ENCODE results near the gene GSN.

The GSN gene

DNA sequence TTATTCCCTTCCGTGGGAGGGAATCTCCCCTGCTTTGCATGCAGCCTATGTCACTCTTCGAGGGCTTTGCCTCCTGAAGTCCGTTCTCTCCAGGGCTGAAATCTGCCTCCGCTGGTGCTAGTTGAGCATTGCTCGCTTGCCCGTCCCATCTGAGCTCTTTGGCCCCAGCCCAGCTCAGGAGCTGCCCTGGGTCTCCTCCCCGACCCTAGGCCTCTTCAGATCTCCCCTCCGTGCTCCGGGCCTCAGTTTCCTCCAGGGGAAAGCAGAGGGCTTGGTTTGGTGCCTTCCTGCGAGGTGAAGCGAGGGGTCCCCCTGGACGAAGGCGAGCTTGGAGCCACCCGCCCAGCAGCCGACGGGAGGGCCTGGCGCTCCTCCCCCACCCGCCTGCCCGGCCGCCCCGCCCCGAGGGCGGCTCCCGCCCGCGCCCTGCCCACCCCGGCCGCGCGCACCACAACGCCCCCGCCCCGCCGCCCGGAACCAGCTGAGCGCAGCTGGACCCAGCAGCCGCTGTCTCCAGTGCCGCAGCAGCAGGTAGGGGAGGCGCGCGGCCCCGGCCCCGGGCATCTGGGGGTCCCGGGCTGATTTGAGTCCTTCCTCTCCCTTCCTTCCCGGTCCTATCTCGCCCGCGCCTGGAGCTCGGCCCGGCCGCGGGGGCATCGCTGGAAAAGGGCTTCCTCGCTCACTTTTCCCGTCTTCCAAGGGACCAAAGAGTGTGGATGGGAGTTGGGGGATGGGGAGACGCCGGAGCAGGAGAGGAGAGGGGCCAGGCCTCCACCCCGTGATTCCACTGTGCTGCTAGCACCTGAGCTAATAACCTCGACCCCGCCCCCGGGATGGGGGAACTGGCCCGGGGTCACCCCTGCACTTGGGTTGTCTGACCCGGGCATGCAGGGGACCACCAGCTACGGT, at the start of gene GSN:
TSS of gene GSN (plus strand) at position 474 of the 909 bp plus-strand sequence. CDS start 33,810 bp downstream, outside the sequence.
- peak; percentile 55 for DNase-seq
- in situ Hi-C loops (cut with MboI; ENCODE audit: low pct_unique_long_range_greater_than_20kb, low sequenced_read_pairs) = loop anchor here (10.0 kb wide), 1 partner anchor 53 kb away; no protein-coding TSS in a partner anchor

DNA sequence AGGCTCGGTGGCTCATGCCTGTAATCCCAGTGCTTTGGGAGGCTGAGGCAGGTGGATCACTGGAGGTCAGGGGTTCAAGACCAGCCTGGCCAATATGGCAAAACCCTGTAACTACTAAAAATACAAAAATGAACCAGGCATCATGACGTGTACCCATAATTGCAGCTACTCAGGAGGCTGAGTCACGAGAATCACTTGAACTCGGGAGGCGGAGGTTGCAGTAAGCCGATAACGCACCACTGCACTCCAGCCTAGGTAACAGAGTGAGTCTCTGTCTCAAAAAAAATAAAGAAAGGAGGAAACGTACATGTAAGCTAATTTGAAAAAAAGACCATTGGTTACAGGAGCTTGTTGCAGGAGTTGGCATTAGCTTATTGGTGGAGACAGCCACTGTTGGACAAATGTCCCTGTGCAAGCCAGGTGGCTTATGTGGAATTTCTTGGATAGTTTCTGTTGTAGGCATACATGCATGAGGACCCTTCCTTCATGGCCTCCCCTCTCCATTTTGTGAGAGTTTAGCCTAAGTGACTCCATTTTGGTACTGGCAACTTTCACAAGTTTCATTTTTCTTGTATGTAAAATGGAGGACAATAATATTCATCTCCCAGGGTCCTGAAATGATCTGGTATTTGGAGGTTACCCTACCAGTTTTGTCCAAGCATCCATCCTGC, 49.5 kb upstream of the GSN start:
- in situ Hi-C loops (cut with MboI; ENCODE audit: low pct_unique_long_range_greater_than_20kb, low sequenced_read_pairs) = loop anchor here (10.0 kb wide), 2 partner anchors 46 to 166 kb away; partner anchors contain the start of gene GSN

DNA sequence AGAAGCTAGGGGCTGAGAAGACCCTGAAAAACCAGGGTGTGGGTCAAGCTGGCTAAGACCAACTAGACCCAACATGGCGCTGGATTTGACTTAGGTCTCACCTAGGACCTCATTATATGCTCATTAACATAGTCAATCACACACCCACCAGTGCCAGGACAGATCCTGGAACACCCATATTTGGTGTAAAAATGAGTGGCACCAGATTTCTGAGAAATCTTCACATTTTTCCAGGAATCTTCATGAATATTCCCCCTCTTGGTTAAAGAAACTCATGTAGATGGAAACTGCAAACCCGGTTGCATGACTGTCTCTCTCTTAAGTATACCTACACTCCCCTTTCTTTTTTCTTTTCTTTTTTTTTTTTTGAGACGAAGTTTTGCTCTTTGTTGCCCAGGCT, 48.4 kb upstream of the GSN start:
- in situ Hi-C loops (cut with MboI; ENCODE audit: low pct_unique_long_range_greater_than_20kb, low sequenced_read_pairs) = loop anchor here (10.0 kb wide), 2 partner anchors 45 to 165 kb away; partner anchors contain the start of gene GSN
- no peak for DNase-seq

More for the DNA sequence above, 49.5 kb upstream of the GSN start:
- DNase-seq = no peak

DNA sequence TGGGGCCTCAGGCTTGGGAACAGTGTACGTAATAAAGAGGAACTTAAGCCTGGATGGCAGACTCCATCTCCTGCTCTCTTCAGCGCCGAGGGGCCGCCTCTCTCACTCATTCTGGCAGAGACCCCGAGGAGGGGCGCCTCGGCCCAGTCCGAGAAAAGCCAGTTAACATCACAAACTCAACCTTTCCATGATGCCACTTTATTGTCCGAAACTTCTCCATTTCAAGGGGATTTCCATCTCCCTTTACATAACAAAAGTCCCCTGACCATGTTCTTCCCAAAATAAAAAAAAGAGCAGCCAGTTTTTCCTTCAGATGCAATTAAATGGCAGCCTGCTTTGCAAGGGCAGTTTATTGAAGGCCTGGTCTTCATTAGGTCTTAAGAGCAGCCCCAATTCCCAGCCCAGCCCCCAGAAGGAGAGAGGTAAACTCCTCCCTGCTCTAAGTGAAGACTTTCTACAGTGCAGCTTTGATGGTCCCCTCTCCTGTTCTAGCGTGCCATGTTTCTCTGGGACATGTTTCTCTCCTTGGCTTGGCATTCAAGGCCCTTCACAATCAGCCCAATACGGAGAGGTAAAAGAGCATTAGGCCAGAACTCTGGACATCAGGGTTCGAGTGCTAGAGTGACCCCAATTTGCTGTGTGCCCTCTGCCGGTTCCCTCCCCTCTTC, 46.8 kb upstream of the GSN start:
- no peak for DNase-seq
- in situ Hi-C loops (cut with MboI; ENCODE audit: low pct_unique_long_range_greater_than_20kb, low sequenced_read_pairs) = no loop called here

DNA sequence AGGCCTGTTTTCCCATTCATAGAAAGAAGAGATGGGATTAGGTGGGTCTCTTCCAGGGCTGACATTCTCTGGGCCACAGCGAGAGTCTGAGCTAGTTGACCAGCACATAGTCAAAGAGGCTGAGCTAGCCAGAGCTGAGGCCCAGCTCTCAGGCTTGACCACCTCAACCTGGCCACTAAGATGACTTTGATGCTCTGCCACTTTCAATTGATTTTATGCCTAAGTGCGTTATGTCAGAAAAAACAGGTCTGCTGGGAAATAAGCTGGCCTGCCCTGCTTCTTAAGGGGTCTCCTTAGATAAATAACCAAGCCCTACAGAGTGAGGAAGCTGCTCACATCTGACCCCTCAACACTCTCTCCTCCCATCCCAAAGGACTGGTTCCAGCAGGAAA, 46.3 kb upstream of the GSN start:
- no peak for DNase-seq
- in situ Hi-C loops (cut with MboI; ENCODE audit: low pct_unique_long_range_greater_than_20kb, low sequenced_read_pairs) = no loop called here

DNA sequence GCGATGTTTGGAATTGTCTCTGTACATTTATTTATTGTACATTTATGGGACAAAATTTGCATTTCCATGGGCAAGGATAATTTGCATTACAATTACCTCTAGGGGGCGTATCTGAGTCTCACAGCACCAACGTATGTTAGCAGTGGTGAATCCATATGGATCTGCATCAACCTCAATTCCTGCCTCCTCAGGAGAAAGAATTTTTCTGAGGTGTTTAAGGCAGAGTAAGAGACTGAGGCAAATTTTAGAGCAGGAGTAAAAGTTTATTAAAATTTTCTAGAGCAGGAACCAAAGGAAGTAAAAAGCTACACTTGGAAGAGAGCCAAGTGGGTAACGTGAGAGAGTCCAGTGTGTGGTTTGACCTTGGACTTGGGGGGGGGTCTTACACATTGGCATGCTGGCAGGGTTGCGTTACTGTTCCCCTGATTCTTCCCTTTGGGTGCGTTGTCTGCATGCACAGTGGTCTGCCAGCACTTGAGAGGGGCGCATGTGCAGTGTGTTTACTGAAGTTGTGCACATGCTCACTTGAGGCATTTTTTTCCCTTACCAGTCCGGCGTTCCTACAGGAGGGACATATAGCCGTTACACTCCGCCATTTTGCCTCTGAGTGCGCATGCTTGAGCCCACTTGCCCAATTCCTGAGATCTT, 45.3 kb upstream of the GSN start:
- peak; percentile 70 for DNase-seq
- in situ Hi-C loops (cut with MboI; ENCODE audit: low pct_unique_long_range_greater_than_20kb, low sequenced_read_pairs) = no loop called here

DNA sequence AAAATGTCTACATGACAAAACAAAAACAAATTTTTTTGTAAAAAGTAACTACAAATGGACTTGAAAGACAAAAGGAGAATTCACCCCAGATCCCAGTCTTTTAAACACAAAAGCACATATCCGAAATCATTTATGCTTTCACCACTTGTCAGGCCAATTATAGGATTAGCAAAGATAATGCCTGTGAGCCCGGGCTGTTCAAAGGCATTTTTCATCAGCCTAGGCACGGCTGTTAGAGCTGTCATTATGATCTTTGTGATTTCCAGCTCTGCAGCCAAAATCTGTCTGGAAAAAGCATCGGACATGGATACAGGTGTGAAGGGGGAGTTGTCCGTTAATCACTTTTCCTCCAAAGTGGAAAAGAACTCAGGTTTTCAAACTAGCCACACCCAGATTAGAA, 42.7 kb upstream of the GSN start:
- in situ Hi-C loops (cut with MboI; ENCODE audit: low pct_unique_long_range_greater_than_20kb, low sequenced_read_pairs) = no loop called here
- no peak for DNase-seq

DNA sequence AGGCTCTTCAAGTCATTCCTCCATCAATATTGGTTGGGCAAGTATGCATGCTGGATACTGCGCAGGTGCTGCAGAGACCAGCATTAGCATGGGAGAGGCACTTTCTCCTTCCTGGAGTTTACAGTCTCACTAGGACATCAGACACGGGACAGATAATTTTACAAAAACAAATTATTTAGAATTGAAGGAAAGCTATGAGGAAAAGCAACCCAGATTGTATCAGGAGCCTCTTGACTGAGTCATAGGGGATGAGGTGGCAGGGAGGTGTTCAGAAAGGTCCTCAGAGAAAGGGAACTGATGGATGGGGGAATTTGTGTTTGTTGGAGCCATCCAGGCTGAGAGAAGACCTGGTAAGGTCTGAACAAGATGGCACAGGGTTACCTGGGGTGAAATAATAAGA, 41.8 kb upstream of the GSN start:
- no peak for DNase-seq
- in situ Hi-C loops (cut with MboI; ENCODE audit: low pct_unique_long_range_greater_than_20kb, low sequenced_read_pairs) = no loop called here

DNA sequence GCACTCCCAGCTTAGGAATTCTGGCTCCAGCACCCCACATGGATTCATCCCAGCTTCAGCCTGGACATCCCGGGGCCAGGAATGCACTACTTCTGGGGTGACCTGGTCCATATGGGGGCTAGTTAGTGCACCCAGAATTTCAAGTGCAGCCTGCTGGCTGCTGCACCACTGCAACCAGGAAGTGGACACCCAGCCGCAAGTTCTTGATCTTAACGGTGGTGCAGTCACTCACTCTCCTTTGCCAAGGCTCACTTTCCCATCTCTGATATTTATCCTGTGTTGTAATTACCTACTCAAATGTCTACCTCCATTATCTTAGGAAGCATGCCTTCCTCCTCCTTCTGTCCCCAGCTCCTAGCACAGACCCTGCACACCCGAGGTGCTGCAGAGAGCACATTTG, 40.1 kb upstream of the GSN start:
- in situ Hi-C loops (cut with MboI; ENCODE audit: low pct_unique_long_range_greater_than_20kb, low sequenced_read_pairs) = no loop called here
- no peak for DNase-seq

DNA sequence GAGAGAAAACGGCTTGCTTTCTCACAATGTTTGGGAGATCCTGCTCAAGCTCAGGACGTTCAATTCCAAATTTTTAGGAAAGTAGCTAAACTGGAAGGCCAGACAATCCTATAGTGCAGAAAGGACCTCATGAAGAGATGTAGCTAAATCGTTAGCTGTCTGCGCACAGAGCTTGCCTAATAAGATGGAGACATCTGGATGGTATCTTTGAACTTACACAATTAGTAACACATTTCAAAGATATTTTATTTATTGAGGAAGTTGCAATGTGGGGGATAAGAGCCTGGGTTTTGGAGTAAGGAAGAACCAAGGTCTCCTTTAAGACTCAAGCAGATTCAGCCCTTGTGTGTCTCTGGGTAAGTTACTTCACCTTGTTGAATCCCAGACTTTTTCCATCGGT, 37.7 kb upstream of the GSN start:
- in situ Hi-C loops (cut with MboI; ENCODE audit: low pct_unique_long_range_greater_than_20kb, low sequenced_read_pairs) = no loop called here

DNA sequence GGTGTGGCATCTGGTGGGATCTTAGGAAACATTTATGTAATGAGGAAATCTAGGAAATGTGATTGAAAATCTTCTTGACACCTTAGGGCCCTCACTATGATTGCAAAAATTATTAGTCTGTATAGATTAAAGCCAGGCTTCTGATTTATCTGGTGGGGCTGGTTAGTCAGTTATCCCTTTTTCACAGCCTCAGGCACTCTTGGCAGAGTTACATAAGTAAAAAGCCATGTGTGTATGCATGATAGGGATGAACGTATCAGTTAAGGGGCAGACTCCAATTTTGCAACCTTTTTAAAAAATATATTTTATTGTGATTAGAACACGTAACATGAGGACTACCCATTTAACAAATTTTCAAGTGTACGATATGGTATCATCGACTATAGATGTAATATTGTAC, 35.7 kb upstream of the GSN start:
- in situ Hi-C loops (cut with MboI; ENCODE audit: low pct_unique_long_range_greater_than_20kb, low sequenced_read_pairs) = no loop called here
- DNase-seq = no peak

More for the DNA sequence above, 37.7 kb upstream of the GSN start:
- DNase-seq = no peak

DNA sequence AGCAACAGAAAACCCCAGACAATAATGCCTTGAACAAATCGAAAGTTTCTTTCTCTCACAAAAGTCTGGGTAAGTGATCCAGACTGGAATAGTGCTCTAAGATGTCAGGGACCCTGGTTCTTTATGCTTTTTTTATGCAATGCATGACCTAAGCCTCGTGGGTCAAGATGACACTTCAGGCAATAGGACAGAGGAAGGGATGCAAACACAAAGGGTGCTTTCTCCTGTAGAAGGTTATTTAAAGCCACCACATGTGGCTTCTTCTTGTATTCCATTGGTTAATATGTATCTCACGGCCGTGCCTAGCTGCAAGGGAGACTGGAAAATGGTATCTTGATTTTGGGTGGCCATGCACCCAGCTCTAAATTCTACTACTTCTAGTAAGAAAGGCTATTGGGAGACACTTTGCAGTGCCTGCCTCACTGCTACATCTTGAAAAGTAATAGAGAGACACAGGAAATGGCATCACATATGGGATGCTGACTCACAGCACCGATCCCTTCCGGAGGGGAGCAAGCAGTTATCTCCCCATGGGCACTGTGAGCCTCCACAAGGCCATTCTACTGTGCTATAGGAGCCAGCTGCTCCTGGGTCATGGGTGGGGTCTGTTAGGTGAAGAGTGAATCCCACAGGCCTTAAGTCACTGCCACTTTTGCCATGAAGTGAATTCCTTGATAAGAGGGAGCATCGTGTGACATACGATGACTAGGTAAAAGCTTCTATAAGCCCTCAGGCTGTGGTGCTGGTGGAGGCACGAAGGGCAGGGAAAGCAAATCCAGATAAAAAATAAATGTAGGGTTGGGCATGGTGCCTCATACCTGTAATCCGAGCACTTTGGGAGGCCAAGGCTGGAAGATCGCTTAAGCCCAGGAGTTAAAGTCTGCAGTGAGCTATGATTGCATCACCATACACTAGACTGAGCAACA, 33.8 kb upstream of the GSN start:
- in situ Hi-C loops (cut with MboI; ENCODE audit: low pct_unique_long_range_greater_than_20kb, low sequenced_read_pairs) = no loop called here
- DNase-seq = peak; percentile 51

DNA sequence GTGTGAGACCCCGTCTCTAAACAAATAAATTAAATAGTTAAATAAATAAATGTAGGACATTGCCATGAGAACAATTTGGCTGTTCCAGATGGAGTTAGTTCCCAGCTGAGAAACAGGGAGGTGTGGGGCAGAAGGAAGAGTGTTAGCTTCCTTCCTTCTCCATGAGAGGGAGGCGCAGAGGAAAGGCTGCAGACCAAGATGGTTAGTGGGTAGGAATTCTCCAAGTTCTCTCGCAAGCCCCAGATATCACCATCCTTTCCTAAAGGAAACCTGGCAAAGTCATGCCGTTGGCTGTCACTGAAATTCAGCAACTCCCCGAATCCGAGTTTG, 33.2 kb upstream of the GSN start:
- in situ Hi-C loops (cut with MboI; ENCODE audit: low pct_unique_long_range_greater_than_20kb, low sequenced_read_pairs) = no loop called here
- no peak for DNase-seq

DNA sequence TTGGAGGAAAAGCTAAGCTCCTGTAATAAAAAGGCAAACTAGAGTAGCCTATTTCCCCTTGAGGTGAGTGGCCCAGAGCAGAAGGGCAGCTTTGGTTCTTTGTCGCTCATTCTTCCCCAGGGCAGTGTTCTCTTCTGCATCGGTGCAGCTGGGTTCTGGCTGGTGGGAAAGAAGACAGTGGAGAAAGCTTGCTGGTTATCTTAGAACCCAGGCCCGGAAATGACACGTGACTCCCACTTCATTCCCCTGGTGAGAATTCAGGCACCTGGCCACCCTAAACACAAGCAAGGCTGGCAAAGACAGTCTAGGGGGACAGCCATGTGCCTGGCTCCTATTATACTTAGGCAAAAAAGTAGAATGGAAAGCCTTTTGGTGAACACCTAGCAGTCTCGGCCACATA, 32.5 kb upstream of the GSN start:
- no peak for DNase-seq
- in situ Hi-C loops (cut with MboI; ENCODE audit: low pct_unique_long_range_greater_than_20kb, low sequenced_read_pairs) = no loop called here

DNA sequence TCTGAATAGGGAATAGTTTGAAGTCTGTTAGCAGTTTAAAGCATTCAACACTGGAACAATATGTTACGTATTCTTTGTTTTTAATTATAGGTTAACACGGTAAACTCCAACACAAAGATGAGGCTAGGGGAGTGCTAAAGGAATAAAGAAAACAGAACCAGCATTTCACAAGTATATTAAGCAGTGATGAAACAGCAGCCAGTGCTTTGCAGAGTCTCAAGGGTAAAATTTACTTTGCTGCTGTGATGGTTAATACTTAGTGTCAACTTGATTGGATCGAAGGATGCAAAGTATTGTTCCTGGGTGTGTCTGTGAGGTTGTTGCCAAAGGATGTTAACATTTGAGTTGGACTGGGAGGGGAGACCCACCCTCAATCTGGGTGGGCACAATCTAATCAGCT, 30.0 kb upstream of the GSN start:
- in situ Hi-C loops (cut with MboI; ENCODE audit: low pct_unique_long_range_greater_than_20kb, low sequenced_read_pairs) = no loop called here
- no peak for DNase-seq

DNA sequence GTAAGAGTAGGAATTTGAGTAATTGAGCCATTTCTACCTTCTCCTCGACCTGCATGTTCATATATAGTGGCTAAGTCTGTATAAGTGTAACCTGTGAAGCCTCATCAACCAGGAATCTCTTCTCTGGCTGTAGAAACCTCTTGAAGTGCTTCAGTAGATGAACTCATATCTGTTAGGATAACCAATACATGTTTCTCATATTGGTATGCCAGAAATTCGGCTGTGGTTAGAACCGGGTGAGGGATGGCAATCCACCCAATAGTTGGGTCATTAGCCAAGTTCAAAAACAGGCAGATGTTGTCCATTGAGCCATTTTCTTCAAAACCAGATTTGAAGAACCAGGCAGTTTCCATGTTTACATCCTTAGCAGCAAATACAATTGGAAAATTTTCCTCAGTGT, 28.9 kb upstream of the GSN start:
- in situ Hi-C loops (cut with MboI; ENCODE audit: low pct_unique_long_range_greater_than_20kb, low sequenced_read_pairs) = no loop called here
- DNase-seq = no peak

DNA sequence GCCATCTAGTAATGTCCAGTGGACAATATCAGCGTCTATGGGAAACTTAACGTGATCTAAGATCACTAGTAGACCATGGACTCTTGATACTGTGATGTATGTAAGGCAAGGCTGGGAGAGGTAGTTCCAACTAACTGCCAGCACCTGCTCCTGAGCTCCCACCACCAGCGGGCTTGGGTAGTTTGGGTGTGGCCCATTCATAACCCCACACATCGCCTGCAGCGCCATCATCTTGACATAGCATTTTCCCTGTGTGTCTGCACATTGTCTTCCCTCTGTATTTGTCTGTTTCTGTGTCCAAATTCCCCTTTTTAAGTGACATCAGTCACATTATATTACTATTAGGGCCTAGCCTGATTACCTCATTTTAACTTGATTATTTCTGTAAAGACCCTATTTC, 28.1 kb upstream of the GSN start:
- in situ Hi-C loops (cut with MboI; ENCODE audit: low pct_unique_long_range_greater_than_20kb, low sequenced_read_pairs) = no loop called here

DNA sequence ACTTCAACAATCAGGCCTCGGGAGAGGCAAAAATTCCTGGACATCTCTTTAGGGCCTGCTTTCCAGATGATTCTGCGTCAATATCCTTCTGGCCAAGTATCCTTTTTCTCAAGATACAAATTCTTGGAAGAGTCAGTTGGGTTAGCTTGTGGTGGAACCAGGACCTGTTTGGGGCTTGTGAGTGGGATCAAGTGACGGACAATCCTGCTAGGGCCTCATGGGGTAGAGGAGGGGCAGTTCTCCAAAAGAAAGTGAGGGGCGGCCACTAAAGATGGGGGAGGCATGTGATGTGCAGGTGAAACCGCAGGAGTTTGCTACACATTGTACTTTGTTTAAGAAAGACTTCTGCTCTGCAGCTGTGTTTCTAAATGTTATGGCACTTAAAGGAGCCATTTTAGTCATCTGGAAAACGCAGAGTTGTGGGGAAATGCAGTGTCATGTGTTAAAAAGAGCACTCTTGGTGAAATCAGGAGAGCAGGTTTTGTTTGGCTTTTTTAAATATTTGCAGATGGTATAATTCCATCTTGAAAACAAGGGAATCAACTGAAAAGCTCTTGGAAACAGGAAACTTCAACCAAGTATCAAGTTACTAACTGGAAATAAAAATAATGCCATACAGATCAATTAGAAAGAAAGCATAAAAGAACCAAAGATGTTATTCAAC, 27.4 kb upstream of the GSN start:
- no peak for DNase-seq
- in situ Hi-C loops (cut with MboI; ENCODE audit: low pct_unique_long_range_greater_than_20kb, low sequenced_read_pairs) = no loop called here

More for the DNA sequence above, 28.1 kb upstream of the GSN start:
- DNase-seq = no peak

Measured in KBM-7 (cell line).